GM12872 (cell line): Measurements from ENCODE around the gene UBE2M.
A peak's percentile ranks its signal among the peaks of the same experiment; 100 is the strongest.

Experiments used
- TF ChIP-seq, protein P1 (sequence below): IDR thresholded peaks from 3 replicates; pipeline ENCODE4 v1.5.1; 2011; ENCODE audit warnings: low read depth, mild to moderate bottlenecking, low read length, moderate library complexity; ENCODE audit not compliant: insufficient read depth

UBE2M gene

DNA sequence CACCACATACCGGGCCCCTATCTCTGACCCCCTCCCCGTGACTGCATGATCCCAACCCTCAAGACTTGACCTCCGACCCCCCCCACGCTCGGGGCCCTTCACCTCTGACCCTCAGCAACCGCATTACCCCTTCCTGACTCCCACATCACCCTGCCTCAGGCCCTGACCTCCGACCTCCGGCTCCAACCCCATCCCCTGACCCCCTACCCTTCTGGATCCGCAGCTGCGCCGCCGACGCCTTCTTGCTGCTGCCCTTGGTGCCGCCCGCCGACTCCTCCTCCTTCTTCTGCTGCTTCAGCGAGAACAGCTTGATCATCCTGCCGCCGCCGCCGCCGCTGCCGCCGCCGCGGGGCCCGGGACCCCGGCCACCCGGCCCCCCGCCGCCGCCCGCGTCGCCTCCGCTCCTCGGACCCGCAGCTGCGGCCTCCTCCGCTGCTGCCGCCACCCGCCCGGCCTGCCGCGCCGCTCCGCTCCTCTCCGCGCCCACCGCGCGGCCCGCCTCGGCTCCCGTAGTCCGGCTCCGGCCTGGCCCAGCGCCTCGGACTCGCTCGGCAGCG is at the start of gene UBE2M:
Gene UBE2M, minus strand, starts transcription at position 546 of the 557 bp plus-strand sequence. Its CDS starts 230 bp downstream, at position 316.
- TF ChIP-seq, protein P1, sequence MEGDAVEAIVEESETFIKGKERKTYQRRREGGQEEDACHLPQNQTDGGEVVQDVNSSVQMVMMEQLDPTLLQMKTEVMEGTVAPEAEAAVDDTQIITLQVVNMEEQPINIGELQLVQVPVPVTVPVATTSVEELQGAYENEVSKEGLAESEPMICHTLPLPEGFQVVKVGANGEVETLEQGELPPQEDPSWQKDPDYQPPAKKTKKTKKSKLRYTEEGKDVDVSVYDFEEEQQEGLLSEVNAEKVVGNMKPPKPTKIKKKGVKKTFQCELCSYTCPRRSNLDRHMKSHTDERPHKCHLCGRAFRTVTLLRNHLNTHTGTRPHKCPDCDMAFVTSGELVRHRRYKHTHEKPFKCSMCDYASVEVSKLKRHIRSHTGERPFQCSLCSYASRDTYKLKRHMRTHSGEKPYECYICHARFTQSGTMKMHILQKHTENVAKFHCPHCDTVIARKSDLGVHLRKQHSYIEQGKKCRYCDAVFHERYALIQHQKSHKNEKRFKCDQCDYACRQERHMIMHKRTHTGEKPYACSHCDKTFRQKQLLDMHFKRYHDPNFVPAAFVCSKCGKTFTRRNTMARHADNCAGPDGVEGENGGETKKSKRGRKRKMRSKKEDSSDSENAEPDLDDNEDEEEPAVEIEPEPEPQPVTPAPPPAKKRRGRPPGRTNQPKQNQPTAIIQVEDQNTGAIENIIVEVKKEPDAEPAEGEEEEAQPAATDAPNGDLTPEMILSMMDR = no peak

DNA sequence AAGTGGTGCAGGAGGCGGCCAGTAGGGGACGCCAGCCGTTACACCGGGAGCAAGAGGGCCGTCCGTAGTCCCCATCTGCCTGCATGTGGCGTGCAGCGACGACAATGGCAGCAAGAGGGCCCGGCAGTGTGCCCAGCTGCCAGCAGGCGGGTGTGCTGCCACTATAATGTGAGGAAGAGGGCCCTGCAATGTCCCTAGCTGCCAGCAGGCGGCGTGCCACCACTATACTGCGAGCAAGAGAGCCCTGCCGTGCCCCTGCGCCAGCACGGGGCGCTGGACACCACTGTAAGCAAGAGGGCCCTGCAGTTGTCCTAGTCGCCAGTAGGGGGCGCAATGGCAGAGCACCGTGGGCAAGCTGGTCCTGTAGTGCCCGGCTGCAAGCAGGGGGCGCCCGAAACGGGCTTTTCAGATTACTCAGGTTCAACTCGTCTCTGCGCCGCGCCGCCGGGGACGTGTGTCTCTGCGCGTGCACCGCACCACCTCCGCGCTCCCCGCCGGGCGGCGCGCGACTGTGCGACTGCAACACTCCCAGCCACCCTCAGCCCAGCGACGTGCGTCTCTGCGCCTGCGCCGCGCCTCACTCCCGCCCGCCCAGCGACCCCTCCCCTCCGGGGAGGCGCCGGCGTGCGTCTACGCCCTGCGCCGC is 48.0 kb upstream of the UBE2M start:
- TF ChIP-seq, protein P1 = peak; percentile 37

DNA sequence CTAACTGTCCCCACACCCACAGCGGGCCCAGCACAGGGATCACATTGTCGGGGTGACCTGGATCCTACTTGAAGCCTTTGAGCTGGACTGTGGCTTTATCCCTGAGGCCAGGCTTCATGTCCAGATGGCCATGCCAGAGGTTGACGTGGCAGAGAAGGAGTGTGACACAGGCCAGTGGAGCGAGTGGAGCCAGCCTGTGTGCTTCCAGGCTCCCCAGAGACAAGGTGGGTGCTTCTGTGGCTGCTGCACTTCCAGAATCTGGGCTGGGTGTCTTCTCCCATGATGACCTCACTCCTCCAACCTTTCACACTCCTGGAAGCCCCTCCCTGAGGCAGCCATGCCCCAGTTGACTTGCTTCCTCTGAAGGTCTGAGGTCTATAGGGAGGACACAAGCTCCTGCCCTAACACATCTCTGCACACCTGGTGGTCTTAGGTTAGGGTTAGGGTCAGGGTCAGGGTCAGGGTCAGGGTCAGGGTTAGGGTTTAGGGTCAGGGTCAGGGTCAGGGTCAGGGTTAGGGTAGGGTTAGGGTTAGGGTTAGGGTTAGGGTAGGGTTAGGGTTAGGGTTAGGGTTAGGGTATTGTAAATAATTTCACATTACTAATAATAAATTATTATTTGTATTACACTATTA is 27.8 kb upstream of the UBE2M start:
- TF ChIP-seq, protein P1 = no peak

DNA sequence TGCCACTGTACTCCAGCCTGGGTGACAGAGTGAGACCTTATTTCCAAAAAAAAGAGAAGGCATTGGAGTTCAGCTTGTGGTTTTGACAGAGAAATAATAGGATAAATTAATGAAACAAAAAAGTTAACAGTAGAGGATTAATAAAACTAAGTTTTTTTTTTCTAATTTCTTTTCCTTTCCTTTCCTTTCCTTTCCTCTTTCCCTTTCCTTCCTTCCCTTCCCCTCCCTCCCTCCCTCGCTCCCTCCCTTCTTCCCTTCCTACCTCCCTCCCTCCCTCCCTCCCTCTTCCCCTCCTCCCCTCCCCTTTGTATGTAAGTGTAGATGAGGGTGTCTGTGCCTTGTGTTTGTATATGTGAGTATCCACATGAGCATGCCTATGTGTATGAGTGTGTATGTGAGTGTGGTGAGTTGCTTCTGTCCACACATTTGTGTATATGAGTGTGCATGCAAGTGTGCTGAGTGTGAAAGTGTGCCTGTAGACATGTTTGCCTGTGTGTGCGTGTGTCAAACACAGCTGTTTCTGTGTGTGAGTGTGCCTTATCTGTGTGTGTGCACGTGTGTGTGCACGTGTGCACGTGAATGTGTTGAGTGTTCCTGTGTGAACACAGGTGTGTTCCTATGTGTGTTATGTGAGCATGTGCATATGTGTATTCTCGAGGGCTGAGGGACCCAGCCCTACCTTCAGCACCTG is 27.2 kb upstream of the UBE2M start:
- TF ChIP-seq, protein P1 = no peak

DNA sequence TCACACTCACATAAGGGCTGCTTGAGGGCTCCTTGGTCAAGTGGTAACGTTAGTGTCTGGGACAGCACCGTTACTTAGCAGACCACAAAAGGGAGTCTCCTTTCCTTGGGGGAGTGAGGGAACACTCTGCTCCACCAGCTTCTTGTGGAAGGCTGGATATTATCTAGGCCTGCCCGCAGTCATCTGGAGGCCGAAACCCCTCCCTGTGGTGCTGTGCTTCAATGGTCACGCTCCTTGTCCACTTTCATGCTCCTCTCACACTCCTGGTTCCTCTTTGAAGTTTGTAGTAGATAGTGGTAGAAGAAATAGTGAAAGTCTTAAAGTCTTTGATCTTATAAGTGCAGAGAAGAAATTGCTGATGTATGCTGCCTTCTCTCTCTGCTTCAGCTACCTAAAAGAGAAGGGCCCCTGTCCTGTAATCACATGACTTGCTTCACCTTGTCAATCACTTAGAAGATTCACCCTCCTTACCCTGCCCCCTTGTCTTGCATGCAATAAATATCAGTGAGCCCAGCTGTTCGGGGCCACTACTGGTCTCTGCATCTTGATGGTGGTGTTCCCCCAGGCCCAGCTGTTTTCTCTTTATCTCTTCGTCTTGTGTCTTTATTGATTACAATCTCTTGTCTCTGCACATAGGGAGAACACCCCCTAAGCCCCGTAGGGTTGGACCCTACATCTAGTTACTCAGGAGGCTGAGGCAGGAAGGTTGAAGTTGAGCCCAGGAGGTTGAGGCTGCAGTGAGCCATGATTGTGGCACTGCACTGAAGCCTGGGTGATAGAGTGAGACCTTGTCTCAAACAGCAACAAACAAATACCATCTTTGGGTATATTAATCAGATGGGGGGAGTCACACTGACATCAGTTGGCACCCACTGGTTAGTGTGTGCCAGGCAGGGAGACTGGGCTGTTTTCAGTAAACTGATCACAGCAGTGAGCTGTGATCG is 26.4 kb upstream of the UBE2M start:
- TF ChIP-seq, protein P1 = no peak

DNA sequence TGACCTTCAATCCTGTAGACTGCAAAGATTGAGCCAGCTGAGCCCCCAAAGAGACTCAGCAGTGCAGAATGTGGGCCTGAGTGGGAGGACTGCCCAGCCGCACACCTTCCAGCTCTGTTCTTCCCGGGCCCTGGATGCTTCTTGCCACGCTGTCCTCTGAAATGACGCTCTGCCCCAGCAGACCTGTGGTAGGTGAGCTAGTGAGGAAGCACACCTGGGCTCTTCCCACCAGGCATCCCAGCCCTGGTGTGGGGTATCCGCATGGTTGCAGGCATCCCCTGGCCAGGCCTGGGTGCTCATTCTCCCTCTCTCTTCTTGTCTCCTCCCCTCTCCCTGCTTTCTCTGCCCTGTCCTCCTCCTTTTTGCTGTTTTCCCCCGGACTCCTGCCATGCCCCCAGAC is 24.6 kb upstream of the UBE2M start:
- TF ChIP-seq, protein P1 = no peak
